Transverse colon (tissue), 4 donors: ENCODE results near the gene ME1.

Experiments
- POLR2A ChIP-seq: fragments of 450-650 bp; IDR thresholded peaks from one replicate; pipeline ENCODE4 v1.6.1; 2016; ENCODE audit warnings: antibody characterized with exemption, mild to moderate bottlenecking, moderate library complexity
- POLR2AphosphoS5 ChIP-seq, 3 donors: sonication (generic); formaldehyde crosslinking; IDR thresholded peaks; one replicate each; pipeline ENCODE4 v1.6.1; 2016; ENCODE audit warnings: antibody characterized with exemption in 3 of 3
- TF ChIP-seq, protein P1 (sequence below), 5 experiments: fragments of 200-600 bp in 3 of 5; fragments of 450-650 bp in 2 of 5; sonication (generic) in 3 of 5; IDR thresholded peaks; 1 replicate in 2 of 5; 2 replicates in 3 of 5; pipeline ENCODE4 v1.5.1; 2016 to 2017; ENCODE audit warnings: antibody characterized with exemption in 5 of 5, inconsistent platforms in 3 of 5, mild to moderate bottlenecking in 2 of 5, moderate library complexity in 1 of 5

GRCh38 chr6:83470001-83470400, 39.1 kb upstream of the ME1 start:
- TF ChIP-seq, protein P1, sequence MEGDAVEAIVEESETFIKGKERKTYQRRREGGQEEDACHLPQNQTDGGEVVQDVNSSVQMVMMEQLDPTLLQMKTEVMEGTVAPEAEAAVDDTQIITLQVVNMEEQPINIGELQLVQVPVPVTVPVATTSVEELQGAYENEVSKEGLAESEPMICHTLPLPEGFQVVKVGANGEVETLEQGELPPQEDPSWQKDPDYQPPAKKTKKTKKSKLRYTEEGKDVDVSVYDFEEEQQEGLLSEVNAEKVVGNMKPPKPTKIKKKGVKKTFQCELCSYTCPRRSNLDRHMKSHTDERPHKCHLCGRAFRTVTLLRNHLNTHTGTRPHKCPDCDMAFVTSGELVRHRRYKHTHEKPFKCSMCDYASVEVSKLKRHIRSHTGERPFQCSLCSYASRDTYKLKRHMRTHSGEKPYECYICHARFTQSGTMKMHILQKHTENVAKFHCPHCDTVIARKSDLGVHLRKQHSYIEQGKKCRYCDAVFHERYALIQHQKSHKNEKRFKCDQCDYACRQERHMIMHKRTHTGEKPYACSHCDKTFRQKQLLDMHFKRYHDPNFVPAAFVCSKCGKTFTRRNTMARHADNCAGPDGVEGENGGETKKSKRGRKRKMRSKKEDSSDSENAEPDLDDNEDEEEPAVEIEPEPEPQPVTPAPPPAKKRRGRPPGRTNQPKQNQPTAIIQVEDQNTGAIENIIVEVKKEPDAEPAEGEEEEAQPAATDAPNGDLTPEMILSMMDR (IDR thresholded peaks at IDR 0.05) = no peak
- TF ChIP-seq POLR2A (no peak), POLR2AphosphoS5 (IDR thresholded peaks at IDR 0.05) (no peak)
